Activated CD4-positive, alpha-beta T cell treated with anti-CD3 and anti-CD28 coated beads, Interleukin-2, Interleukin-6, amounts not matched to agents 100 ng/mL and 50 ng/mL, durations not matched to agents 16 hours and 8 hours (primary cell): ENCODE results near the gene PRKN.

Experiments used
- DNase-seq: peaks from one replicate; pipeline ENCODE4 v3.0.0-alpha.2; 2020

The PRKN gene

DNA sequence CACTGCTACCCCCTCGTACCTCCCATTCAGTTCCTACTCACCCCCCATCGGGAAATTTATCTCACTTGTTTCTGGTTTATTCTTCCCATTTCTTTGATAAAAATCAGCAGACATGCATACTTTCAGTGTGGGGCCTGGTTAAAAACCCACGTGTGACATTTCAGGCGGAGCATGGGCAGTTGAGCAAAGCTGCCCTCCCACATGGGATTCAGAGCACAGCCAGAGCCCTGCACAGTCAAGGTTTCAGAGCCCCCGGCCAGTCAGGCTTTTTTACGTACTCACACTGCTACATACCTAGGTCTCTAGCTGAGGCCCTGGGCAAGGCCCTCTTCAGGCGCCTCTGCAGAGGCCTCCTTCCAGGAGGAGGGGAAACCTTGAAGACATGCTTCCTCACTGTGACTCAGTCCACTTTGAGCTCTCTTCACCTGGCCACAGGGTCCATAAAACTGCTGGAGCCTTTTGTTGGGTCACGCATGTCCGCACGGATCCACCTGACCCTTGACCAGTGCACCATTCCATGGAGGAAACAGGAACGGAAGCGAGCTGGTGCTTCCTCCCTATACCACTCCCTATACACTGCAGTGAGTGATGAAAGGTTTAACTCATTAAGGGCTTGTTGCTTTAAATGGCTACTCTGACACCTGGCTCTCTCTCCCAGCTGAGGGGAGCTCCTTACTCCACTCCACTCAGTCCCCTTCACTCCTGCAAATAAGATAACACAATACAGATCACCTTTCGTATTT, 713.3 kb downstream of the PRKN start:
- DNase-seq: no peak

DNA sequence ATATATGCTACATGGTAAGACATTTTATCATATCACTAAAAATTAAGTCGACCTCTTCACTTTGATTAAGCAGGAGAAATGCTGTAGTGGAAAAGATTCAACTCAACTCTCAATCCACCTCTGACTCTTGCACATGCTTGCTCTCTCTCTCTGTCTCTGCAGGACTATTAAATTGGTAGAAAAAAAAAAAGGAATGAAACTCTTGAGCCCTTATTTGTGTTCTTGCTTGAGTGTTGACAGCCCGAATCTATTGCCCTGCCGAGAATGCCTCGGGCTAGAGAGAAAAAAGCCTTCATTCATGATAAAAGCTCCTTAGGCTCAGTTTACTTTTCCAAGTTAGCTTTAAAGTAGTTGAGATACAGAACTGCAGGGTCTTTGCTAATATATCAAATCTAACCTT, 722.2 kb downstream of the PRKN start:
- no peak for DNase-seq

DNA sequence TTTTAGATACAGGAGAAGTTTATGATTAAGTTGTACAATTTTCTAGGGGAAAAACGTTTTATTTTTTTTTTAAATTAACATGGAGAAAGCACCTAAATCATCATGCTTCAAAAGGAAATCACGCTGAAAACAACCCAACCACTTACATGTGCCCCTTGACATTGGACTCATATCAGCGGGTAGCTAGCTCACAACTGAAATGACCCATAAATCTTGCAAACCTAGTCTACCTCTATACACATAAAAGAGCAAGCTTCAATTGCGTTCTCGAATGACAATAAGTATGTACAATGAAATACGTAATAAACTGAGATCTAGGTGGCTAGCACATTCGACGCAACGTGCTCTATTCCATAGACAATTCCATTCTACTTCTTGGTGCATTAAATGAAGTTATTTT, 730.8 kb downstream of the PRKN start:
- no peak for DNase-seq

DNA sequence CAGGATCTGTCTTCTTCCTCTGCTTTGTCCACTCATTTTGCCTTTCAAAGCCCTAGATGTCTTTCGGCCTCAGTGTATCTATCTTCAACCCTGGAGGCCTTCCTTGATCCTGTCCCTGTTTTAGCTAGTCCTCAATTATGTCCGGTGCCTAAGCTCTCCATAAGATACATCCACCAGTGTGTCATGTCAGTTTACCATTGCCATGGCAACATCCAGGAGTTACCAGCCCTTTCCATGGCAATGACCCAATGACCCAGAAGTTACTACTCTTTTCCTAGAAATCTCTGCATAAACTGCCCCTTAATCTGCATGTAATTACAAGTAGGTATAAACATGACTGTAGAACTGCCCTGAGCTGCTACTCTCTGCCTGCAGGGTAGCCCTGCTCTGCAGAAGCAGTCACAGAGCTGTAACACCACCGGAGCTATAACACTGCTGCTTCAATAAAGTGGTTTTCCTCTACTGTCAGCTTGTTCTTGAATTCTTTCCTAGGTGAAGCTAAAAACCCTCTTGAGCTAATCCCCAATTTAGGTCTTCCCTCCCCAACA, 741.6 kb downstream of the PRKN start:
- no peak for DNase-seq

DNA sequence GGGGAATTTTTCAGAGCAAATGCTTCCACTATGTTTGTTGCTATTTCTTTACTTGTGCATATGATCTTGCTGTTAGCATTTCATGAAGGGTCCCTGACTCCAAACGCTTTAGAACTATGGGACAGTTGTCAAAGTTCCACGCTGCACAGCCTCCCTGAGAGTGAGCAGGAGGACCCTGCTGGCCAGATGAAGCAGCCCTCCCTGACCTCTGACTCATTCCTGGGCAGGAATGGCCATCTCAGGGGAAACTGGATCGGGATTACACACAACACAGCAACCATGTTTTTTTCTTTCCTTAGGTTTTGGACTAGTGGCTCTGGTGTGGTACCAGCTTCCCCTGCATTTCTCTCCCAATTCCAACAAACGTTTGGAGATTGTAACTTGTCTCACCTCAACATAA, 742.9 kb downstream of the PRKN start:
- no peak for DNase-seq

DNA sequence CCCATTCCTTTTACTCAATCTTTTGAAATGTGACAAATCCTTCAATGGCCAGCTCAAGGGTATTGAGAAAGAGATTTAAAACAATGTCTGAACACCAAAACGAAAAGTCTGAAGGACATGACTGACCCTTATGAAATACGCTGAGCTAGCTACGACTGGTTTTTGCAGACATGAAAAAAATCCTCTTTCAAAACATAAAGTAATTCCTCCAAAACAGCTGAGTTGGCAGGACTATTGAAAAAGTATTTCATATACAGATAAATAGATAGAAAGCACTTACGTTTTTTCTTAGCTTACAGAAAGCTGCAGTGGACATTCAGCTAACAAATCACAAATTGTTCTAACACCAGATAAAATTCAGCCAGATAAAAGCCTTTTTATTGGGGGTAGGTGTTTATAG, 751.0 kb downstream of the PRKN start:
- DNase-seq: no peak

DNA sequence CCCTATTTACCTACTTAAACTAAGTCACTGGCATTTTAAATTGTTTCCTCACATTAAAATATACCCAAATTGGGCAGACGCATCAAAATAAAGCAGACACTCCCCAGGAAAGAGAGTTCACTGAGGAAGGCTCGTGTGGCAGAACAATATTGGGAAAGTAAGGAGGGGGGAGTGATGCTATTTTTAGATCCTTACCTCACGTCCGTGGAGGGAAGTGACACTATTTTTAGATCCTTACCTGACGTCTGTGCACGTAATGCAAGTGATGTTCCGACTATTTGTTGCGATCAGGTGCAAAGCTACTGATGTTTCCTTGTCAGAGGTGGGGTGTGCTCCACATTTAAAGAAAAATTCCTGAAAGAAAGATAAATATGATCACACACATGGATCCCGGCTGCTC, 754.5 kb downstream of the PRKN start:
- DNase-seq: no peak

DNA sequence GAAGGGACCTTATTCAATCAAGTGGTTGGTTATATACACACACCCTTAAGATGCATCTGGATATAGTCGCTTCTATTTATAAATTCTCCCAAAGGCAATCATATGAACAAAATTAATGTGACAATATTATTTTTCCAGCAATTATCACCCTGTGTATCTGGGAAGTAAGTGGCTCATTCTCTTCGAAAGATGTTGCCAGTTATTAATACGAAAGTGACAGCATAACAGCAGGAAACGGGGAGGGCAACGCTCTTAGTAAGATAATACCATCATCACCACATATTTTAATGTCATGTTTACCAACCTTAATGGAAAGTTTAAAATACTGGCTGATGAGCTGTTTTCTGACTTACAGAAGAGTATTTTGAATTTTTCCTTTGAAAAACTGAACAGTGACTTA, 756.5 kb downstream of the PRKN start:
- DNase-seq: no peak

DNA sequence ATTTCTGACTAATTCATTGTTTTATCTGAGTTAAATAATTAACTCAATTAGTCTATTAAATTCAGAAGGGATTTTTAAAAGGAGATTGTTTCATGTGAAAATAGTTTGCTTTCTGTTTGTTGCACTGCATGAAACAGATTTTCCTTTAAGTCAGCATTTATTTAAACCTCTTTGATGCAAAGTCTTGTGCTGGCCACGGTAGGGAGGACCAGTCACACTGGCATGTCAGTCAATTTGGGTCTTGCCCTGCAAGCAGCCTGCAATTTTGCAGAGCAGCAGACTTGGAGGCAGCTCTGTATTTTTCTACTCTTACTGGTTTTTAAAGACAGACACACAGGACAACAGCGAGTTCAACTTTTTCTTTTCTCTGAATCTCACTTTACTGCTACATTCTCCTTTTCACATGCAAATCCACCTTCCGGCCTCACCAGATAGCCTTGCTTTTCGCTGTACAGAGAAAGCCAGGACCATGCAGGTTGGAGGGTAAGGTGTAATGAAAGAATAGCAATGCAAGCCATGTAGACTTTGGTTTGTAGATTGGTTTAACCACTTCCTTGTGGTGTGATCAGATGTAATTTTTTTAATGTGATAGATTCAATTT, 763.8 kb downstream of the PRKN start:
- no peak for DNase-seq

DNA sequence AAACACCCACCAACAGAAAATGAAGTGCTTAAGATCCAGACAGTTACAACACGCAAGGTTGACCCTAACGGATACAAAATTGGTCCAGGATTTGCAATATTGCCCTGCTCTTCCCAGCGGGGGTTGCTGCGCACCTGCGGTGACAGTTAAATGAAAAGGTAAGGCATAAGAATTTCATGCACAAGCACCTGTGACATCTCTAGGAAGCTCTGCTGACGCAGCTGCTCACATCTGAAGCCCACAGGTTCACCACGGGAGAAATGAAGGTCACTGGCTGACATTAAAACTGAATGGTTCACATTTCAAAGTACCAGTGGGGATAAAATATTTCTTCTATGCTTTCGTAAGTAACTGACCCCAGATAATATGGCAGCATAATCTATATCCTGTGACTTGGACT, 764.4 kb downstream of the PRKN start:
- DNase-seq: no peak

DNA sequence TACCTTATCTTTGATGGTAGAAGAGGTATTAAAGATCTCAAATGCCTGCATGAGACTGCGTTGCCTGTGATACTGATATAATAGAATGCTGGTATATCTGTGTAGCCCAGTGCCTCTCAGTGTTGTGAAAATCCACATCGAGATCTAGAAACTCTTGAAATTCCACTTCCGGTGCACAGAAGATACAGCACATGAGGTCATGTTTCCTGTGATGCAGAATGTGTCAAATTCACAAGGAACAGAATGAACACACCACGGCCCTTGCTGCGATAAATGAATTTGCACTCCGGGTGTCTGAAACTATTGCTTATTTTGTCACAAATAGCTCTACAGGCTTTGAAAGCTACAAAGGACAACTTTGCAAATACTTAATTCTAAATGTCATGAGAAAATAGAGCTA, 765.8 kb downstream of the PRKN start:
- peak; percentile 1 for DNase-seq

DNA sequence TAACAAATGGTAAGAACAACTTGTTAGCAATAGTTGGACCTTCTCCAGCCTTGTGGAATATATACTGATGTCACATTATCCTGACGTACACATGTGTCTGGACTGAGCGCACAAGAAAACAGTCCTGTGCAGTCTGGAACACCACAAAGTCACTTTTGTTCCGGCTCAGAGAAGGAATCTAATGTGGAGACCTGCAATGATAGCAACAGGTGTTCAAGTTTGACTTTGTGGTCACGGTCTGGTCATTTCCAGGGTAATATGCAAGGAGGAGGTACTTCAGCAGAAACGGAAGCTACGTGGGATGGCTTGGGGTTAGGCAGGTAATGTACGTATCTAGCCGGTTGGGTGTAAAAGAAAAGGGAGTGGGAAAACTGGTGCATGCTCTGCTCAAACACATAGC, 766.5 kb downstream of the PRKN start:
- no peak for DNase-seq

DNA sequence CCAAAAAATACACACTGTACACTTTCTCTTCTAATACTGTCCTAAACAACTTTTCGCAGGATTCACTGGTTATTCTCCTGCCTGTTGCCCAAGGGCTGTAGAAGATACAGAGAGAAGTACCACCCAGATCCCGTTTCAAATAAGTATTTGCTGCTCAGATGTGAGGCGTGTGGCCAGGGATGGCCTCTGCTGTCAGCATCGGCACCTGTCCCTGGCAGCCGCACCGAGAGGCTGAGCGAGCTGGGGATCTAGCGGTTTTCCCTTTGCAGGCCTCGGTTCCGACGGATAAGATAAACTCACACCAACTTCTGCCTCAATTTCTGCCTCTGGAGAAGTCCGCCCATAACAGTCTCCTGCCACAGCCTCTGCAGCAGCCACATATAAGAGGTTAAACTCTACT, 768.5 kb downstream of the PRKN start:
- DNase-seq: no peak

DNA sequence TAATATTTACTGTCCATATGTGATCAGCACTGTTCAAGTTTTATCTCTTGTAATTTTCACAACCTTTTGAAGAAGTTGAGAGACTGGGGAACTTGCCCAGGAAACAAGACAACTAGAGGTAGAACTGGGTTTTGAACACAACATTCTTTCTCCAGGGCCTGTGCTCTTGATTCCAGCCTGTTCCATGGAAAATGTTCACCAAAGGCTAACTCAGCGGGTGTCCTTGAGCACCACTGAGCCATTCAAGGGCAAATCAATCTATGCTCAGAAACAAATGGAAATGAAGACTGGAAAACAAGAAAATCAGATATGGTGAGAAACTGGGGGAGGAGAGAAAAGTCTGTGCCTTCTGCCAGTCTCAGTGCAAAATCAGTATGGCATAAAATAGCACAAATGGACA, 771.5 kb downstream of the PRKN start:
- DNase-seq: no peak

DNA sequence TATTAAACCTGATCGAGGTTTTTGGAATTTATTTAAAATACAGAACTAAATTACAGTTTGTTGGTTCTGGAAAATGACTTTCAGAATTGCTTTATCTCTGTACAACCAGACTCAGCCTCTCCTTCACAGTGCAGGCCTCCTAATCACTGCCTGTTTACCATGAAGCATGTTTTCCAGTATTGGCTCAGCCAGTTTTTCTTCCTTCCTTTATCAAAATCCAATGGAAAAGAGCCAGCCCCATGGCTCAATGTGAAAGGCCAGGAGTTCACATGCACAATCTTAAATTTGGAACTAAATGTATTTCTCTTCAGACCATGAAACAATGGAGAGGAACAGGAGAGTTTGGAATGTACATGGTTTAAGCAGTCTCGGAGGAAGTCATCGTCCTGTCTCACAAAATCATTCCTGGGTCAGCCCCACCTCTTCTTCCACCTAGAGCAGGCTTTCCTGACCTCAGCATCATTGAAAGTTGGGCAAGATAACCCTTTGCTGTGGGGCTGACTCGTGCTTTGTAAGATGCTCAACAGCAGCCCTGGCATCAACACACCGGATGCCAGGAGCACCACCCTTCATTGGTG, 772.8 kb downstream of the PRKN start:
- DNase-seq: no peak

DNA sequence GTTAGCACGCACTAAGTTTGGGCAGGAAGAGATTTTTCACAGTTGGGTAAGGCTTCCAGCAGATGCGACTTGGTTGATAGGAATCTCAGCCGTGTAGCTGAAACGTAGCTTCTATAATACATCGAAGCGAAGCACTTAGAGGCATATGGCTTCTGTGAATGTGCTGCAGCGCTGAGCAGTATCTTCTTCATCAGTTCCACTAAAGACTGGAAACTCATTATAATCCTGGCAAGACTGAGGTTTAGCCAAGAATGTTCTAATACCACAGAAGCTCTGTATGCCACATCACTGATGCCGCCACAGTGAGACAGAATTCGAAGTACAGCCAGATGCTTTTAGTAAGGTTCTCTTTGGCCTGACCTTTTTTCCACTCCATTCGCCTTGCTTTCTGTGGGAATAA, 773.5 kb downstream of the PRKN start:
- no peak for DNase-seq

DNA sequence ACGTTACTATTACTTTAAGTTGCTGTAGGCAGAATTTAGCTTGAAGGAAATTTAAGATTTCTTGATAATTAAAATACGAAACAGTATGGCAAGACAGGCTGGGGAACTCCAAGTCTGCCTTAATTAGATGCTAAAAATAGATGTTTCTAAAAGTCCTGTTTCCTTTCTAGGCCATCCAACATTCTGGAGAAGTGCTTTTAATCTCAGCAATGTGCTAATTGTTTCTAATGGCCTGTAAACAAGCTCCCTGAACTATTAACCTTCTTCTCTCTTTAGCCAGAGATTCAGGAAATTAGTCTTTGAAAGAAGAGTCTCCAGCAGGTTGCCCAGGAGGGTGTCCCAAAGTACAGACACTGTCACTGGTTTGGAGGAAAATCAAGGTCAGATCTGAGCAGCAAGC, 776.4 kb downstream of the PRKN start:
- DNase-seq: no peak

DNA sequence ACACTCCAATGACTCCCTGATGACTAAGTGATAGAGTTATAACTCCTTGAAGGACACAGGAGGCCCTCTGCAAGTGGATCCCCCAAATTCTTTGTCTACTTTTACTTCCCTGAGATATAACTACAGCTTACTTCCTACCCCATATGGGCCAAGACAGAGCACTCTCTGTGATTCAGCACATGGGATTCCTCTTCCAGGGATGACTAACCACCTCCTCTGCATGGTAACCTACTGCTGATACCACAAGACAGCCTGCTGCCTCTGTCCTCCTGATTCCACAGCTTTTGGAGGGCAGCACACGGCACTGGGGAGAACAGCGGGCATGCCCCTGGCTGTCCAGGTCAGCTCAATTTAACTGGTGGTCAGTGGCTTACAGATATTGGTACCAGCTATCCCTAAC, 778.0 kb downstream of the PRKN start:
- DNase-seq: no peak

DNA sequence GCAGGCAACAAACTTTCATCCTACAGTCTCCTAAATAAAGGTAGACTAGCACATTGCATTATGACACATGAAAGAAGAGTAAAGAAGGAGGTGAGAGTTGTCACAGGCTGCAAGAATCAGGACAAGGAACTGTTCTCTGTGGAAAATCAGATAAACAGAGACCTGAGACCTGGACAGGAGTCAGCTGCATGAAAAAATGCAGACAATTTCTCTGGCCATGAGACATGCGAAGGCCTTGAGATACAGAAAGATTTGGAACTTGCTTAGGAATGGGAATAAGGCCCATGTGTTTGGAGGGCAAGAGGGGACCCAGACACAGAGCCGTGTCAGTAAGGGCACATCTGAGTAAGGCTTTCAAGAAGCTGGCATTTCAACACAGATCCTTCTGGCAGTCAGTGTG, 779.1 kb downstream of the PRKN start:
- no peak for DNase-seq

DNA sequence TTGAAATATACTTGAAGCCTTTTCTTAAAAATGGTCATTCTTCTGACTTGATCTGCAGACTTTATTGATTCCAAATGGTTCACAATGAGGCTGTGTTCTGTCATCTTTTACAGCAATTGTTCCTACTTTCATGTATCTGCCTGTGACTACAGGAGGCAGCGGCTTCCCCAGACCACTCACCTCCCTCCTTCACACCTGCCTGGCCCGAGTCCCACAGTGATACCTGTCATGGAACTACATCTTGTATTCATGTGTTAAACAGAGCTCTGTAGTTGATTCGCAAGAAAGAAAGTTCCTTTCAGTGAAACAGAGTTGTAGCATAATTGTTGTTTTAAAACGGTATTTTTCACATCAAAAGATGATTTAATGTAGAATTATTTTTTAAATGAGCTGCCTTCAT, 780.2 kb downstream of the PRKN start:
- DNase-seq: no peak

DNA sequence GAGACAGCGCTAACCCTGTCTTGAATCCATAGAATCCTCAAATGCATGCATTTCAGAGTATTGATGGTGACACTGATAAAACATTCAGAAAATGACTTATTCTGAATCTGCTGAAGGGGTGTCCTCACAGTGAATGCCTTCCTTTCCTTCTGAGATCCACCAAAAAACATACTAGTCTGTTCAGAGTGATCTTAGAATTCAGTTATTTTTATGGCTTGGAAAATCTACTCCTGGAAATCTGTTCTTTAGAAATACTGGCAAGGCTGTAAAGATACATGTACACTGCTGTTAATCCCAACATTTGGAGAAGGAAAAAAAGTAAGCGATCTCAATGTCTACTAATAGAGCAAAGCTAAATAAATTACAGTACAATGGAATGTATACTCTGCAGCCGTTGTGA, 781.1 kb downstream of the PRKN start:
- DNase-seq: no peak

DNA sequence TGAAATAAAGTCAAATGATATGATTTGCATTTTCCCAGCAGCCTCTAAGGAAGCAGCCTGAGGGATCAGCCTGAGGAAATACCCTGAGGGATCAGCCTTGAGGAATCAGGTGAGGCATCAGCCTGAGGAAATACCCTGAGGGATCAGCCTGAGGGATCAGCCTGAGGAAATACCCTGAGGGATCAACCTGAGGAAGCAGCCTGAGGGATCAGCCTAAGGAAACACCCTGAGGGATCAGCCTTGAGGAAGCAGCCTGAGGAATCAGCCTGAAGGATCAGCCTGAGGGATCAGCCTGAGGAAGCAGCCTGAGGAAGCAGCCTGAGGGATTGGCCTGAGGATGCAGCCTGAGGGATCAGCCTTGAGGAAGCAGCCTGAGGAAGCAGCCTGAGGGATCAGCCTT, 784.0 kb downstream of the PRKN start:
- DNase-seq: no peak

DNA sequence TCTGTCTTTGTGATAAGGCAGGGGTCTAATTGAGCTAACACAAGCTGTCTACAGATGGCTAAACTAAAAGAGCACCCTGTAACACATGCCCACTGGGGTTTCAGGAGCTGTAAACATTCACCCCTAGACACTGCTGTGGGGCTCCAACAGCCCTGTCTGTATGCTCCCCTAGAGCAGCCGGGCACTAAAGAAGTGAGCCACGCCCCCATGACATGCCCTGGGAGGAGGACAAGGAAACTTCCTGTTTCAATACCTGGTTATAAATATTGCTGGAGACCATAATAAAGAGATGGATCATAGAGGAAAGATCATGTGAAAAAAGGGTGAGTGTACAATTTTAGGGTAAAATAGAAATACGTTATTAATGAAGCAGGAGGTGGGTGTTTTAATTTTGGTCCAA, 786.0 kb downstream of the PRKN start:
- DNase-seq: no peak

DNA sequence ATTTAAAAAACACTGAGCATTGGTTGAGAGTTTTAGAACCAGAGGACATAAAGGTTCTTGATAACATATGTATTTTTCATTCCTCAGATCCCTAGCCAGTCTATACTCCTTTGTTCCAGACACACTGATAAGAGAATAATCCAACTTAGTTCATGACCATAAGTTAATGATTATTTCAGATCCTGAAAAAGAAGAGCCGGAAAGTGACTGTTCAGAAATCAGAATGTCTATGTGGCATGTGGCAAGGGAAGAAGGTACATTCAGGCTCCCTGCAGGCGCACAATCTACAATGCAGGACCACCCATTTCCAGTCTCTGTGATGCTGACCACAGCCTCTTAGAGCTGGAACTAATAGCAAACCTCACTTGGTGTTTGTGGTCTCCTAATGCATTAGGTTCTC, 787.0 kb downstream of the PRKN start:
- DNase-seq: no peak

DNA sequence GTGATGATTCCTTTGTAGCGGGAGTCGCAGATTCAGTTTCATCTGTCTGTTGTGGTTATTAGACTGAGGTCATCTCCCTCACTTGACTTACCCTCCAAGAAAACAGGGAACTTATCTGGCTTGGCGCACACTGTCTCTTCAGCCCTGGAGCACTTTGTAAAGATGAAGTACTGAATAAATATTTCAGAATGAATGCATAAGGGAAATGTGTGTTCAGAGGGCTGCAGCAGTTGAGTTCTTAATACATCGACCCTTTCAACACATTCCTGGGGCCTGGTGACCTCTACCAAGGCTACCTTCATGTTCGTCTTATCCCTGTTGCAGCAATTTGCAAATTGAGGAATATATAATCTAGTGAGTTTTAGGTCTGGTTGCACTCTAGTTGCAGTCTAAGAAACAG, 801.2 kb downstream of the PRKN start:
- no peak for DNase-seq
